DOHH2 (cell line): Measurements from ENCODE around the gene CFAP92.

ENCODE experiments used
- CTCF ChIP-seq: fragments of 200-600 bp; sonication (generic); IDR thresholded peaks from one replicate; pipeline ENCODE4 v1.5.1; 2014; ENCODE audit warnings: antibody characterized with exemption, mild to moderate bottlenecking, low read depth, low read length; ENCODE audit not compliant: poor library complexity, severe bottlenecking
- EZH2phosphoT487 ChIP-seq: fragments of 200-600 bp; sonication (generic); IDR thresholded peaks from 2 replicates; pipeline ENCODE4 v1.6.1; 2017; ENCODE audit warnings: borderline replicate concordance, mild to moderate bottlenecking, antibody characterized with exemption, low read length, moderate library complexity, mixed read lengths

DNA sequence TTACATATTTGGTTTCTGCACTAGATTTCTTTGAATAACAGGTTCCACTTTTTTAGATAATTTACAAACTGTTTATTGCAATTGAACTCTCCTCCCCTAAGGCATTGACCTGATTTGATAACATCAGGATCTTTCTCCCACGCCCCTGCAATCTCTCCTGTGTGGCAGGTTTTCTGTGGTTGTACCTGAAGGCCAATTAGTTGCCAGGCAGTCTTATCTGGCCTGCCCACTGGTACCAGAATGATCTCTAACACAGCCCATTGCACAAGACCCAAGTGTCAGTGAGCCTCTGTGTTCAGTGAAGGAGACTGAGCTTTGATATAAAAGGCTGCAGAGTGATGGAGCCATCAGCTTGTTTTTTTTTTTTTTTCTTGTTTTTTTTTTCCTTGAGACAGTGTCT is 111.2 kb downstream of the CFAP92 start:
- TF ChIP-seq CTCF (no peak), EZH2phosphoT487 (no peak)
